Psoas muscle (tissue), 8 donors: ENCODE measurements around the gene MLEC. TPM values are rescaled to one million over a fixed set of nuclear protein-coding genes. Genes with fewer than 3 reads are reported as not detected.

Source experiments
- ATAC-seq, 4 donors: fragments of 200-7000 bp; cut with Tn5 transposase; one replicate each; pipeline ENCODE4 v1.9.1; 2020; ENCODE audit warnings: moderate library complexity in 3 of 4, mild to moderate bottlenecking in 2 of 4
- DNase-seq, 2 donors: peaks; one replicate each; pipeline ENCODE4 v3.0.0-alpha.2; 2020
- H3K27ac ChIP-seq: fragments of 200-600 bp; one replicate; pipeline ENCODE4 v1.8.0; 2022
- H3K27me3 ChIP-seq, 3 donors: fragments of 200-600 bp in 1 of 3; one replicate each; pipeline versions ENCODE4 v1.6.1 to v1.8.0; 2013 to 2022; ENCODE audit warnings: low read length in 2 of 3, mild to moderate bottlenecking in 2 of 3, moderate library complexity in 1 of 3; ENCODE audit not compliant: insufficient read depth in 3 of 3
- H3K36me3 ChIP-seq, 2 donors: fragments of 200-600 bp in 1 of 2; one replicate each; pipeline versions ENCODE4 v1.6.1 to v1.8.0; 2013 to 2022; ENCODE audit warnings: low read depth in 1 of 2, mild to moderate bottlenecking in 1 of 2, moderate library complexity in 1 of 2; ENCODE audit not compliant: insufficient read depth in 1 of 2
- H3K4me1 ChIP-seq: fragments of 200-600 bp; one replicate; pipeline ENCODE4 v1.8.0; 2022
- H3K4me3 ChIP-seq: fragments of 200-600 bp; one replicate; pipeline ENCODE4 v1.8.0; 2022; ENCODE audit warnings: mild to moderate bottlenecking
- H3K9me3 ChIP-seq: fragments of 200-600 bp; one replicate; pipeline ENCODE4 v1.8.0; 2022
- WGBS, 3 donors: extraction: QIAGEN DNeasy Blood & Tissue Kit; methylation state at CpG; one replicate each; pipeline versions ENCODE4 v1.1.6 to v1.1.7; 2013; 5-methylcytosine and 5-hydroxymethylcytosine counted together
- intact Hi-C, 2 donors: fragments of 100-400 bp; cut with DNase I; formaldehyde crosslinking; loops; one replicate each; pipeline versions ENCODE4 v1.11.0 to v1.14.2; 2022
- polyA plus RNA-seq, 3 donors: library from polyadenylated mRNA; stranded (reverse); fragments of 200-250 nt; gene quantifications; one replicate each; pipeline ENCODE4 v1.2.3, GENCODE V29; 2013
- total RNA-seq, 4 donors: library from RNA; stranded (reverse); fragmentation: NEBNext Ultra II Directional in 2 of 4; extraction: Animal tissue kit (Norgen Biotek cat#: 25700) in 2 of 4; gene quantifications; one replicate each; pipeline versions ENCODE4 v1.2.1 to v1.2.4, GENCODE V29; 2021 to 2023
- TF ChIP-seq, protein P1 (sequence below): fragments of 200-600 bp; IDR thresholded peaks from one replicate; pipeline ENCODE4 v1.8.0; 2022; ENCODE audit warnings: antibody characterized with exemption
- donor health status: healthy with polysubstance abuse.
- donor health status: DM: no; HTN: no; CAD: no; lungs with moderate emphysema.
- donor health status: Bipolar disorder and iron deficiency.
- donor health status: healthy.
- donor health status: DM: yes; HTN: yes; CAD: no.
- donor health status: DM: no; HTN: no; CAD: no.
- donor health status: DM: no; HTN: no; CAD: no.
- donor health status: DM: yes; HTN: yes; CAD: no.

Gene MLEC
- total and polyA plus RNA-seq, 7 donors = 30.7 to 102 (median 60.1) TPM

GRCh38 chr12:120642121-120642520, 44.8 kb upstream of the MLEC start:
- DNase-seq = no peak
- H3K4me1 ChIP-seq = peaks cover 6% of the 10 kb centered on the region
- no peak overlapping the region for H3K4me3 ChIP-seq
- no peak overlapping the region for H3K27ac ChIP-seq
- WGBS, 3 donors = 71 to 76% (median 72%) methylated on average over 9 of the region's 9 CpGs
- ATAC-seq = no peak
- peaks cover 0 to 47% (median 4%) of the 10 kb centered on the region in 3 donors for H3K27me3 ChIP-seq
- H3K9me3 ChIP-seq = no peaks in the 10 kb centered on the region
- H3K36me3 ChIP-seq = no peaks in the 10 kb centered on the region
- intact Hi-C loops = no loop called here
- TF ChIP-seq, protein P1, sequence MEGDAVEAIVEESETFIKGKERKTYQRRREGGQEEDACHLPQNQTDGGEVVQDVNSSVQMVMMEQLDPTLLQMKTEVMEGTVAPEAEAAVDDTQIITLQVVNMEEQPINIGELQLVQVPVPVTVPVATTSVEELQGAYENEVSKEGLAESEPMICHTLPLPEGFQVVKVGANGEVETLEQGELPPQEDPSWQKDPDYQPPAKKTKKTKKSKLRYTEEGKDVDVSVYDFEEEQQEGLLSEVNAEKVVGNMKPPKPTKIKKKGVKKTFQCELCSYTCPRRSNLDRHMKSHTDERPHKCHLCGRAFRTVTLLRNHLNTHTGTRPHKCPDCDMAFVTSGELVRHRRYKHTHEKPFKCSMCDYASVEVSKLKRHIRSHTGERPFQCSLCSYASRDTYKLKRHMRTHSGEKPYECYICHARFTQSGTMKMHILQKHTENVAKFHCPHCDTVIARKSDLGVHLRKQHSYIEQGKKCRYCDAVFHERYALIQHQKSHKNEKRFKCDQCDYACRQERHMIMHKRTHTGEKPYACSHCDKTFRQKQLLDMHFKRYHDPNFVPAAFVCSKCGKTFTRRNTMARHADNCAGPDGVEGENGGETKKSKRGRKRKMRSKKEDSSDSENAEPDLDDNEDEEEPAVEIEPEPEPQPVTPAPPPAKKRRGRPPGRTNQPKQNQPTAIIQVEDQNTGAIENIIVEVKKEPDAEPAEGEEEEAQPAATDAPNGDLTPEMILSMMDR = no peak

DNA sequence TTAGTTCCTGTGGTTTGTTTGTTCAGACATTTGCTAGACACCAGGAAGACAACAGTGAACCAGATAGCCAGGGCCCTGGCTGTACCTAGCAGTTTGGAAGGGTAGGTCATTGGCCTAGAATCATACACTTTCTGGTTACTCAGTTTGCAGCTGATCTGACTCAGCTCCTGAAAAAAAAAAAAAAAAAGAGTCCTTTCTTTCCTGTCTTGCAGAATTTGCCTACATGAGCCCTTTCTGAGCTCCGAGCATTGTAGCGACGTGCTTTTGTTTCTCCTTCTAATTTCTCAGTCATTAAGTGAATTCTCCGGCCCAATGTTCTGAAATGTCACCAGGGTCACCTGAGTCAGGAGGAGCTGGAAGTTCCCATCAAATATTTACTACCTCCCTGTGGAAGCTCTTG, 44.1 kb upstream of the MLEC start:
- TF ChIP-seq, protein P1 = no peak
- 76 to 84% (median 78%) methylated on average over 4 of the region's 4 CpGs for WGBS, 3 donors
- H3K4me1 ChIP-seq = peaks cover 6% of the 10 kb centered on the region
- peaks cover 0 to 47% (median 4%) of the 10 kb centered on the region in 3 donors for H3K27me3 ChIP-seq
- no peaks in the 10 kb centered on the region for H3K36me3 ChIP-seq
- DNase-seq = no peak
- H3K9me3 ChIP-seq = no peaks in the 10 kb centered on the region
- no peak for ATAC-seq
- H3K4me3 ChIP-seq = no peak overlapping the region
- intact Hi-C loops = no loop called here
- H3K27ac ChIP-seq = no peak overlapping the region

GRCh38 chr12:120643574-120643973, 43.4 kb upstream of the MLEC start:
- Histone ChIP-seq H3K36me3 (no peaks in the 10 kb centered on the region), H3K27ac (no peak overlapping the region), H3K27me3 (peaks cover 0 to 47% (median 4%) of the 10 kb centered on the region in 3 donors), H3K4me3 (no peak overlapping the region), H3K4me1 (peaks cover 6% of the 10 kb centered on the region), H3K9me3 (no peaks in the 10 kb centered on the region)
- no peak for DNase-seq
- WGBS, 3 donors = 76 to 78% (median 77%) methylated on average over 4 of the region's 4 CpGs
- no peak for ATAC-seq
- intact Hi-C loops = no loop called here
- TF ChIP-seq, protein P1 = no peak

- no peak overlapping the region for H3K27ac ChIP-seq
- intact Hi-C loops = loop anchor here (2.0 to 5.0 kb wide), 4 partner anchors 41 to 325 kb away; partner anchors contain the start of gene MLEC (in 1 of the 2)
- no peak overlapping the region for H3K4me3 ChIP-seq
- H3K9me3 ChIP-seq = no peaks in the 10 kb centered on the region
- DNase-seq (no peak), ATAC-seq (no peak)
- peaks cover 0 to 46% (median 3%) of the 10 kb centered on the region in 3 donors for H3K27me3 ChIP-seq
- no peaks in the 10 kb centered on the region for H3K36me3 ChIP-seq
- TF ChIP-seq, protein P1 = no peak
- H3K4me1 ChIP-seq = peaks cover 9% of the 10 kb centered on the region
- WGBS, 3 donors = 33 to 49% (median 41%) methylated on average over 6 of the region's 6 CpGs
These were observed 40.9 kb upstream of the MLEC start for GRCh38 chr12:120646044-120646443.

- 86 to 88% (median 88%) methylated on average over 12 to 13 of the region's 13 CpGs for WGBS, 3 donors
- H3K36me3 ChIP-seq = no peaks in the 10 kb centered on the region
- H3K4me1 ChIP-seq = peaks cover 3% of the 10 kb centered on the region
- TF ChIP-seq, protein P1 = no peak
- ATAC-seq (no peak), DNase-seq (no peak)
- no peak overlapping the region for H3K27ac ChIP-seq
- H3K4me3 ChIP-seq = no peak overlapping the region
- intact Hi-C loops = loop anchor here (2.0 to 5.0 kb wide), 4 partner anchors 40 to 323 kb away; partner anchors contain the start of gene MLEC (in 1 of the 2)
- H3K27me3 ChIP-seq = peaks cover 0 to 37% (median 0%) of the 10 kb centered on the region in 3 donors
- H3K9me3 ChIP-seq = no peaks in the 10 kb centered on the region
These were observed 39.6 kb upstream of the MLEC start for GRCh38 chr12:120647375-120647755.
